GM19099 (cell line): Measurements from ENCODE around the gene PPP4R4.

Source experiments
- POLR2A ChIP-seq: IDR thresholded peaks from 3 replicates; pipeline ENCODE4 v1.6.1; 2011; ENCODE audit warnings: low read depth; ENCODE audit not compliant: insufficient read length; ENCODE audit errors: extremely low read depth

The PPP4R4 gene

GRCh38 chr14:94136575-94137331, 37.4 kb upstream of the PPP4R4 start:
- TF ChIP-seq POLR2A, result no peak

- TF ChIP-seq POLR2A, result no peak
Observed at GRCh38 chr14:94138251-94138650, 35.9 kb upstream of the PPP4R4 start.

GRCh38 chr14:94139006-94139405, 35.1 kb upstream of the PPP4R4 start:
- TF ChIP-seq POLR2A, result no peak

GRCh38 chr14:94139421-94139820, 34.7 kb upstream of the PPP4R4 start:
- TF ChIP-seq POLR2A, result no peak

GRCh38 chr14:94142247-94142646, 31.9 kb upstream of the PPP4R4 start:
- no peak for TF ChIP-seq POLR2A

- TF ChIP-seq POLR2A, result no peak
Observed at GRCh38 chr14:94142836-94143235, 31.3 kb upstream of the PPP4R4 start.

GRCh38 chr14:94143239-94143638, 30.9 kb upstream of the PPP4R4 start:
- TF ChIP-seq POLR2A, result no peak

GRCh38 chr14:94143711-94144110, 30.4 kb upstream of the PPP4R4 start:
- TF ChIP-seq POLR2A, result no peak

GRCh38 chr14:94144765-94145164, 29.4 kb upstream of the PPP4R4 start:
- TF ChIP-seq POLR2A, result no peak

GRCh38 chr14:94145902-94146527, 28.1 kb upstream of the PPP4R4 start:
- TF ChIP-seq POLR2A, result no peak

- TF ChIP-seq POLR2A, result no peak
Observed at GRCh38 chr14:94152676-94153075, 21.4 kb upstream of the PPP4R4 start.

- no peak for TF ChIP-seq POLR2A
Observed at GRCh38 chr14:94153750-94154342, 20.3 kb upstream of the PPP4R4 start.

- TF ChIP-seq POLR2A, result no peak
Observed at GRCh38 chr14:94157197-94157596, 16.9 kb upstream of the PPP4R4 start.

- no peak for TF ChIP-seq POLR2A
Observed at GRCh38 chr14:94158239-94158883, 15.8 kb upstream of the PPP4R4 start.

- TF ChIP-seq POLR2A, result no peak
Observed at GRCh38 chr14:94161058-94161457, 13.1 kb upstream of the PPP4R4 start.

- TF ChIP-seq POLR2A, result no peak
Observed at GRCh38 chr14:94161981-94162380, 12.1 kb upstream of the PPP4R4 start.
